H9 (cell line): ENCODE results near the gene YTHDC2. TPM values are rescaled to one million over a fixed set of nuclear protein-coding genes. Genes with fewer than 3 reads are reported as not detected.

Experiments used
- DNase-seq: peaks from one replicate; pipeline ENCODE4 v3.0.0-alpha.2; 2017
- H2AFZ ChIP-seq: one replicate; pipeline ENCODE4 v1.6.1; 2013; ENCODE audit warnings: mild to moderate bottlenecking, low read length, control low read depth, moderate library complexity
- H2AK5ac ChIP-seq: 2 replicates; pipeline ENCODE4 v1.6.1; 2013; ENCODE audit warnings: low read length, control low read depth, mixed read lengths; ENCODE audit not compliant: insufficient read length
- H2BK120ac ChIP-seq: one replicate; pipeline ENCODE4 v1.6.1; 2013; ENCODE audit warnings: low read depth, mild to moderate bottlenecking, low read length, control low read depth, inconsistent platforms; ENCODE audit not compliant: poor library complexity, severe bottlenecking
- H2BK12ac ChIP-seq: 2 replicates; pipeline ENCODE4 v1.6.1; 2013; ENCODE audit warnings: low read length, control low read depth, mixed read lengths, low read depth; ENCODE audit not compliant: insufficient read length
- H2BK15ac ChIP-seq: 2 replicates; pipeline ENCODE4 v1.6.1; 2013; ENCODE audit warnings: low read depth, low read length, control low read depth
- H2BK20ac ChIP-seq: one replicate; pipeline ENCODE4 v1.6.1; 2013; ENCODE audit warnings: low read depth, mild to moderate bottlenecking, low read length, control low read depth, inconsistent platforms; ENCODE audit not compliant: poor library complexity, severe bottlenecking
- H2BK5ac ChIP-seq: 2 replicates; pipeline ENCODE4 v1.6.1; 2013; ENCODE audit warnings: low read length, control low read depth, mixed read lengths; ENCODE audit not compliant: insufficient read length
- H3K14ac ChIP-seq: 2 replicates; pipeline ENCODE4 v1.6.1; 2013; ENCODE audit warnings: low read length, control low read depth; ENCODE audit not compliant: insufficient read depth
- H3K18ac ChIP-seq: 2 replicates; pipeline ENCODE4 v1.6.1; 2013; ENCODE audit warnings: low read depth, mild to moderate bottlenecking, mixed read lengths, low read length, control low read depth; ENCODE audit not compliant: insufficient read length
- H3K23ac ChIP-seq: 2 replicates; pipeline ENCODE4 v1.6.1; 2013; ENCODE audit warnings: low read length, control low read depth, mixed read lengths, low read depth; ENCODE audit not compliant: insufficient read length
- H3K23me2 ChIP-seq: 2 replicates; pipeline ENCODE4 v1.6.1; 2013; ENCODE audit warnings: low read depth, mild to moderate bottlenecking, mixed read lengths, low read length, control low read depth; ENCODE audit not compliant: insufficient read length, poor library complexity, severe bottlenecking
- H3K27ac ChIP-seq: 2 replicates; pipeline ENCODE4 v1.5.1; 2013; ENCODE audit warnings: low read length, control low read depth, mixed read lengths, low read depth; ENCODE audit not compliant: insufficient read length
- H3K27me3 ChIP-seq: 2 replicates; pipeline ENCODE4 v1.6.1; 2013; ENCODE audit warnings: low read length, control low read depth, inconsistent platforms; ENCODE audit not compliant: insufficient read depth
- H3K4ac ChIP-seq: 2 replicates; pipeline ENCODE4 v1.6.1; 2013; ENCODE audit warnings: low read depth, mild to moderate bottlenecking, control low read depth, inconsistent platforms, low read length, moderate library complexity
- H3K4me1 ChIP-seq: 2 replicates; pipeline ENCODE4 v1.6.1; 2013; ENCODE audit warnings: low read length, control low read depth, inconsistent platforms; ENCODE audit not compliant: insufficient read depth
- H3K4me2 ChIP-seq: 2 replicates; pipeline ENCODE4 v1.6.1; 2013; ENCODE audit warnings: low read length, control low read depth, mixed read lengths; ENCODE audit not compliant: insufficient read length, insufficient read depth
- H3K56ac ChIP-seq: 2 replicates; pipeline ENCODE4 v1.6.1; 2013; ENCODE audit warnings: low read depth, mild to moderate bottlenecking, mixed read lengths, low read length, control low read depth; ENCODE audit not compliant: insufficient read length
- H3K79me1 ChIP-seq: 2 replicates; pipeline ENCODE4 v1.6.1; 2013; ENCODE audit warnings: low read depth, mild to moderate bottlenecking, moderate library complexity, low read length, control low read depth, inconsistent platforms; ENCODE audit not compliant: insufficient read depth, poor library complexity, severe bottlenecking
- H3K79me2 ChIP-seq: 2 replicates; pipeline ENCODE4 v1.6.1; 2013; ENCODE audit warnings: low read length, control low read depth, inconsistent platforms; ENCODE audit not compliant: insufficient read depth
- H3K9ac ChIP-seq: 2 replicates; pipeline ENCODE4 v1.6.1; 2013; ENCODE audit warnings: low read length, control low read depth, mixed read lengths; ENCODE audit not compliant: insufficient read length; ENCODE audit errors: extremely low read depth
- H3K9me3 ChIP-seq: one replicate; pipeline ENCODE4 v1.6.1; 2013; ENCODE audit warnings: low read depth, low read length, inconsistent platforms; ENCODE audit not compliant: control insufficient read depth
- H3T11ph ChIP-seq: one replicate; pipeline ENCODE4 v1.6.1; 2013; ENCODE audit warnings: mild to moderate bottlenecking, low read length, control low read depth, inconsistent platforms
- H4K20me1 ChIP-seq: one replicate; pipeline ENCODE4 v1.6.1; 2013; ENCODE audit not compliant: control insufficient read depth, insufficient read length, insufficient read depth
- H4K5ac ChIP-seq: 2 replicates; pipeline ENCODE4 v1.6.1; 2013; ENCODE audit warnings: low read depth, mild to moderate bottlenecking, mixed read lengths, low read length, control low read depth; ENCODE audit not compliant: insufficient read length
- H4K8ac ChIP-seq: replicated peaks from 2 replicates; pipeline ENCODE4 v1.6.1; 2013; ENCODE audit warnings: low read length, control low read depth, mixed read lengths, low read depth; ENCODE audit not compliant: insufficient read length
- H4K91ac ChIP-seq: 2 replicates; pipeline ENCODE4 v1.6.1; 2013; ENCODE audit warnings: low read depth, mild to moderate bottlenecking, moderate library complexity, mixed read lengths, low read length, control low read depth; ENCODE audit not compliant: insufficient read length
- H3K27ac Mint-ChIP-seq, 3 experiments: 2 replicates in 2 of 3; 3 replicates in 1 of 3; pipeline ENCODE4 v1.8.0; 2020 to 2021; ENCODE audit warnings: mixed read lengths in 3 of 3, mild to moderate bottlenecking in 1 of 3, moderate library complexity in 1 of 3
- H3K27me3 Mint-ChIP-seq: 2 replicates; pipeline ENCODE4 v1.8.0; 2021; ENCODE audit warnings: low read depth, mild to moderate bottlenecking, moderate library complexity, mixed read lengths
- H3K36me3 Mint-ChIP-seq, 3 experiments: 2 replicates in 2 of 3; 3 replicates in 1 of 3; pipeline ENCODE4 v1.8.0; 2020 to 2021; ENCODE audit warnings: low read depth in 3 of 3, mixed read lengths in 3 of 3; ENCODE audit not compliant: insufficient read depth in 1 of 3
- H3K4me1 Mint-ChIP-seq, 2 experiments: 2 replicates each; pipeline ENCODE4 v1.8.0; 2020; ENCODE audit warnings: mixed read lengths in 2 of 2
- H3K4me3 Mint-ChIP-seq, 2 experiments: 2 replicates in 1 of 2; 3 replicates in 1 of 2; pipeline ENCODE4 v1.8.0; 2020 to 2021; ENCODE audit warnings: mild to moderate bottlenecking in 2 of 2, mixed read lengths in 2 of 2, moderate library complexity in 1 of 2
- H3K9me3 Mint-ChIP-seq, 2 experiments: 2 replicates in 1 of 2; 3 replicates in 1 of 2; pipeline ENCODE4 v1.8.0; 2020; ENCODE audit warnings: mild to moderate bottlenecking in 2 of 2, mixed read lengths in 2 of 2, moderate library complexity in 1 of 2
- WGBS: extraction: QIAGEN DNeasy Blood & Tissue Kit; methylation state at CpG from one replicate; pipeline ENCODE4 v1.1.7; 2013; ENCODE audit warnings: missing lambda C conversion rate, low lambda C conversion rate, mixed read lengths; ENCODE audit not compliant: insufficient read length; ENCODE audit errors: extremely low coverage; 5-methylcytosine and 5-hydroxymethylcytosine counted together
- total RNA-seq: library from RNA; stranded (reverse); gene quantifications from 2 replicates; pipeline ENCODE4 v1.2.1, GENCODE V29; 2021
- TF ChIP-seq, protein P1 (sequence below): fragments of 200-600 bp; sonication (generic); conservative IDR thresholded peaks from 3 replicates; pipeline ENCODE4 v1.8.0; 2021; ENCODE audit warnings: antibody characterized with exemption, mild to moderate bottlenecking

YTHDC2 gene
- total RNA-seq, 1 experiment from 2014 or later: 22.5 TPM

DNA sequence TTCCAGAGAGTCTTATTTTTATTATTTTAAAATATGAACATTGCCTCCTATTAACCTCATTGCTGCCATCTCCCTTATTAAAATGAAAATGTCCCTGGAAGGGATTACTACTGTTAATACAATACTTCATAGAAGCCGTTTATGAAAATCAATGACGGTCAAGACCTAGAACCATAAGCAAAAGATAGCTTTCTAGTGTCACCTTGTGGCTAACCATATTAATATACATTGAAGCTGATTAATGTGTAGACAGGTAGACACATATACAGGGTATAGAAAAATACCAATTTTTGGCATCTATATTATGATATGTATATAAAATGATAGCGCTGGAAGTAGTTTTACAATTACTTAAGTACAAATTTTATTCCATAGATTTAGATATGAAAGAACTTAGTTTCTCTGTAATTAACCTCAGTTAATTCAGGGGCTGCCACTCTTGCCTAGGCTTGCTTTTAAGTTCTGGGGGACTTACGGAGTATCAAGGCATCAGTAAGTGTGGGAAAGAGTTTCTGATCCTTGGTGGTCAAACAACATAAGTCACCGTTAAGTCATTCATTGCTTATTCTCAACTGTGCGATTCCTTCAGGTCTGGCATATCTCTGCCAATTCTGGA, 2.5 kb upstream of the YTHDC2 start:
- peaks cover 0 to 7% (median 0%) of the 10 kb centered on the region in 3 experiments; a peak in 2 of 7 replicates for H3K36me3 Mint-ChIP-seq
- peaks cover 5% of the 10 kb centered on the region for H3K23me2 ChIP-seq
- H3K4me1 ChIP-seq: no peaks in the 10 kb centered on the region
- H2AFZ ChIP-seq: no peak overlapping the region
- no peaks in the 10 kb centered on the region for H3K9me3 ChIP-seq
- no peak overlapping the region for H2BK20ac ChIP-seq
- H3K23ac ChIP-seq: no peak overlapping the region
- H3K9ac ChIP-seq: no peak overlapping the region
- H3K27ac Mint-ChIP-seq: no peak overlapping the region
- no peak overlapping the region for H3K56ac ChIP-seq
- no peak overlapping the region for H3T11ph ChIP-seq
- H4K20me1 ChIP-seq: no peaks in the 10 kb centered on the region
- H3K4me3 Mint-ChIP-seq: no peak overlapping the region
- no CpG with 5 or more reads among the region's 6 CpGs for WGBS
- no peak for DNase-seq
- H2BK15ac ChIP-seq: no peak overlapping the region
- H4K5ac ChIP-seq: no peak overlapping the region
- no peak overlapping the region for H3K4ac ChIP-seq
- H2AK5ac ChIP-seq: no peak overlapping the region
- no peak overlapping the region for H3K14ac ChIP-seq
- no peaks in the 10 kb centered on the region for H3K79me2 ChIP-seq
- H4K8ac ChIP-seq: no peak overlapping the region
- no peak overlapping the region for H2BK12ac ChIP-seq
- H2BK120ac ChIP-seq: no peak overlapping the region
- peaks cover 7% of the 10 kb centered on the region for H3K27me3 Mint-ChIP-seq
- H3K27ac ChIP-seq: no peak overlapping the region
- no peak overlapping the region for H3K18ac ChIP-seq
- no peak overlapping the region for H4K91ac ChIP-seq
- H3K79me1 ChIP-seq: no peaks in the 10 kb centered on the region
- no peak overlapping the region for H2BK5ac ChIP-seq
- H3K4me1 Mint-ChIP-seq: peaks cover 14 to 18% of the 10 kb centered on the region in 2 experiments
- no peaks in the 10 kb centered on the region for H3K27me3 ChIP-seq
- TF ChIP-seq, protein P1, sequence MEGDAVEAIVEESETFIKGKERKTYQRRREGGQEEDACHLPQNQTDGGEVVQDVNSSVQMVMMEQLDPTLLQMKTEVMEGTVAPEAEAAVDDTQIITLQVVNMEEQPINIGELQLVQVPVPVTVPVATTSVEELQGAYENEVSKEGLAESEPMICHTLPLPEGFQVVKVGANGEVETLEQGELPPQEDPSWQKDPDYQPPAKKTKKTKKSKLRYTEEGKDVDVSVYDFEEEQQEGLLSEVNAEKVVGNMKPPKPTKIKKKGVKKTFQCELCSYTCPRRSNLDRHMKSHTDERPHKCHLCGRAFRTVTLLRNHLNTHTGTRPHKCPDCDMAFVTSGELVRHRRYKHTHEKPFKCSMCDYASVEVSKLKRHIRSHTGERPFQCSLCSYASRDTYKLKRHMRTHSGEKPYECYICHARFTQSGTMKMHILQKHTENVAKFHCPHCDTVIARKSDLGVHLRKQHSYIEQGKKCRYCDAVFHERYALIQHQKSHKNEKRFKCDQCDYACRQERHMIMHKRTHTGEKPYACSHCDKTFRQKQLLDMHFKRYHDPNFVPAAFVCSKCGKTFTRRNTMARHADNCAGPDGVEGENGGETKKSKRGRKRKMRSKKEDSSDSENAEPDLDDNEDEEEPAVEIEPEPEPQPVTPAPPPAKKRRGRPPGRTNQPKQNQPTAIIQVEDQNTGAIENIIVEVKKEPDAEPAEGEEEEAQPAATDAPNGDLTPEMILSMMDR: peak; percentile 53; the same call in 2 of the 3 replicates
- no peak overlapping the region for H3K4me2 ChIP-seq
- no peaks in the 10 kb centered on the region for H3K9me3 Mint-ChIP-seq
